ENCODE results near the gene SETD5.
"Not testable (repeated sequence)": the region's sequence is repeated elsewhere in the genome, so short reads cannot be mapped to it uniquely, and the experiment has no call there.

SETD5 gene

DNA sequence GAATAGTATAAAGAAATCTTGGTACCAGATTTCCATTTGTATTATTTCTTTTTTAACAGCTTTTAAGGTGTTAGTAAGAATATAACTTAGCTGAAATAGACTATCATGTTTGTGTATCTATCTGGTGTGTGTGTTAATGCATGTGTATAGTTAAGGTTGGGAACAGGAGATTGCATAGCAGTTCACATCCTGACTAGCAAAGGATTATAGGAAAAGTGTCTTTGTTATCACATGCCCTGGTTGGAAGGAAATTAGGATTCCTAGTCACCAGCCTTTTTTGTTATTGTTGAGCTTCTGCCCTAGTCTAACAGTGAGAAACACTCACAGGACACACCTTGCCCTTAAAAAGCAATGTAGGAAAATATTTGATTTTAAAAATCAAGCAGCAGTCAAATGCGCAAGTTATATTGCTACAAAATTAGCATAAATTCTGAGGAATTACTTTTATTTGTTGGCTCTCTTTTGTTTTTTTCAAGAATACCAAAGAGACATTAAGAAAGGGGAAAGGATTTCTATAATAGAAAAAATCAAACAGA is 58.2 kb downstream of the SETD5 start:
- no peak for DNase-seq (ENCODE audit: low read depth)

DNA sequence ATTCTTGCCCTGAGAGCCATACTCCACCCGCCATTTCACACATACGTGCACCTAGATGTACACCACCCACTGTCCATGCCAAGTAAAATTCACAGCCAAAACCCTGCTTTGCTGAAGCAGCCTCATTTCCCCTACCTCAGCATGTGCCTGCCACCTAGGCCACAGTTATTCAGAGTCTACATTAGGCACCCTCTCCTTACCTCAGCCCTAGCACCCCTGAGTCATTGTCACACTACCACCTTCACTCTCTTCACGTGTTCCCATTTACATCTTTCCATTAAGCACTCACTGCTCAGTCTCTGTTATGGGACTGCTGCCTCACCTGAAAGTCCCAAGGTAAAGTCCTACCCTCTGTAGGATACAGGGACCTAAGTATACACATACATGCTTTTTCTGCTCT is 70.0 kb downstream of the SETD5 start:
- no peak for DNase-seq (ENCODE audit: low read depth)

DNA sequence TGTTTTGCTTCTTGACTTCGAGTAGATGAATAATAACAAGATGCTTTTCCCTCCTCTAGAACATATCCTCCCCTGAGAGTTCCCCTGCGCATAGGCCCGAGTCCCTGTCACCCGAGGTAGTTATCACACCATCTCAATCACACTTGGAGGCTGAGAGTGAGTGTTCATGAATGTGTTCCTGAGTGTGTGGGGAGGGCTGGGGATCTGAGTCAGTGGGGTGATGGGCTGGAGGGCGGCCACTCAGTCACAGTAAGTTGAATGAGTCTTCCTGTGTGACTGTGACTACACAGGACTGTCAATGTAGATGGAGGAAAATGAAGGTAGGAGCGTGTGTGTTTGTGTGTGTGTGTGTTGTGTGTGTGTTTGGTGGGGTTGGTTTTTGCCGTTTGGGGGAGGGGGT is 71.0 kb downstream of the SETD5 start:
- DNase-seq (ENCODE audit: low read depth), result no peak

DNA sequence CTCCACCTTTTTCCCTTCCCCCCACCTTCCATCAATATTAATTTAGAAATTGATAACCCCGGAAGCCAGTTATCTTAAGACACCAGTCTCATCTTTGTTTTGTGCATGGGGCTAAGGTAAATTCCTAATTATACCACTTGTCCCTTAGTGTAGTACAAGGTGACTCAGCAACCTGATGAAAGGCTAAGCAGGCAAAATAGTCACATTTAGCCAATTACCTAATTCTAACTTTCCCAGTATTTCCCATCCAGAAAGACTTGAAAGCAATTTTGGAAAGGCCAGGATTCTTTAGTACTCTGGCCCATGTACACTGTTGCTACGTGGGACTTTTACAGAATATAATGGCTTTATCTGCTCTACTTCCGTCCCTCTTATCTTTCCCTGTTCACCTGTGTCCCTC is 72.6 kb downstream of the SETD5 start:
- DNase-seq (ENCODE audit: low read depth), result no peak

DNA sequence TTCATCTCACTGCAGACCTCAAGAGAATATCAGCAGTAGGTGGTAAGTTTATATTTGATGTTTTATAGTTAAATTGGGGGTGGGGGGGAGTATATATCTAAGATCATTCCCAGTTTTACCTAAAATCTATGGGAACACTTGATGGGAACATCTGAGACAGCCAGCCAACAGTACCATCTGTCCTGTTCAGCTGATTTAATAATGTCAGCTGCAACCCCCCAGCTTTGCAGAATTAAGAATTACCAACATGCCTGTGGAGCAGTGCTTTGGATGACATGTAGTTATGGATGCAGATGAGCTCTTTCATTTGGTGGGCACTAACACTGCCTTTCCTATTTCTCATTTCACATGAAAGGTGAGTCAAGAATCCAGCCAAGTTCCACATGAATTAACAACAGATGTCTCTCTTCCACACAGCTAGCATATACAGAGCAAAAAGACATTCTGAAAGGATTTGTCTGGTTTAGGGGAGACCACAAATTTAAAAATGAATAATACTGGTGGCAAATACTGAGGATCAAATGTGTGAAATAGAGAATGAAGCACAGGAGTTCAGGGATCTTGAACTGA is 76.2 kb downstream of the SETD5 start:
- no peak for DNase-seq (ENCODE audit: low read depth)

DNA sequence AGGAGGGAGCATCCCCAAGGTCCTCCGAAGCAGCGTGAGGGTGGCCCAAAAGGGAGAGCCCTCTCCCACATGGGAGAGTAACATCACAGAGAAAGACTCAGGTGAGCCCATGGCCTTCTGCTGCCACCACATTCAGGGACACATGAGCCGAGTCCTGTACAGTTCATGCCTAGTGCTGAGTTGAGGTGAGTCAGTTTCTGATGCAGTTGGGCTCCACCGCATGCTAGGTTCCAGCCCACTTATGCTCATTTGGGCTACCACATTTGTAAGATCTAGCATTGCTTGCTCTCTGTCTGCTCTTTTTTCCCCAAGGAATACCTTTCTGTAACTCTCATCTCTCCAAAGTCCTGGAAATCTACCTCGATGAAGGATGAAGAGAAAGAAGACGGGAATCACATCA is 77.1 kb downstream of the SETD5 start:
- no peak for DNase-seq (ENCODE audit: low read depth)

DNA sequence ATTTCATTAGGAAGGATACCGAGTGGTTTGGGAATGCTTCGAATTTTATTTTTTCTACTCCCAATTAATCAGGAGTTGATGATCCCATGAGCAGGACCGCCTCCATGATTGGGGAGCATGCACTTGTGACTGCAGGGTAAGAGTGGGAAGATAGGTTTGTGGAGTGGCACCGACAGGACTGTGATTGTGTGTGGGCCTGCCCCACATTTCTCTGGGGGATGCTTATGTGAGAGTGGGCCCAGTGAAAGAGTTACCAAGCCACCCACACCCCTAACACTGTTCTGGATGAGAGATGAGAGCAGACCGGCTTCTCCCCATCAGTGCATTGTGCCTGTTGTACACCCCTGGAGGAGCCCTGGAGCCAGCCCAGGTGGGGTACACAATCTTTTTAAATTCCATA is 79.5 kb downstream of the SETD5 start:
- DNase-seq (ENCODE audit: low read depth), result no peak

DNA sequence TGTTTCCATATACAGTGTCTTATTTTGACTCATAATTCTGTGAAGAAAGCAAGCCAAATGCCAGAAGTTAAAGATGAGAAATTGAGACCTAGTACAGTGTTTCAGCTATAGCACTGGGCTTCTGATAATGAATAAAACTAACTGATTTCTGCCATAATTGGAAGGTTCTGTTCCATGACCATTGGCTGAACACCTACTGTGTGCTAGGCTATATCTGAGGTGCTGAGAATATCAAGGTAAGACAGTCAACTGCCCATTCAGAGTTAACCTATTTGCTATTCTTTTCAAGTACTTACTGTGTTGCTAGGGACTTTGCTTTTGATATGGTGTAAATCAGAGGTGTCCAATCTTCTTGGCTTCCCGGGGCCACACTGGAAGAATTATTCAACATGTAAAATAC is 82.8 kb downstream of the SETD5 start:
- DNase-seq (ENCODE audit: low read depth), result no peak

DNA sequence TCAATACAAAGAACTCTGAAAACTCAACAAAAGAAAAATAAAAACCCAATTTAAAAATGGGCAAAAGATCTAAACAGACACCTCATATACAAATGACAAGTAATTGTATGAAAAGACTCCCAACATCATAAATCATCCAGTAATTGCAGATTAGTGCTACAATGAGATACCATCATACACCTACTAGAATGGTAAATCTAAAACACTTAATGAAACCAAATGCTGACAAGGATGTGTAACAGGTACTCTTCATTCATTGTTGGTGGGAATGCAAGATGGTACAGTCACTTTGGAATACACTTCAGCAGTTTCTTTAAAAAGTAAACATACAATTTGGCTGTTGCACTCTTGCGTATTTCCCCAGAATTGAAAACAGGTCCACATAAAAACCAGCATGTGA is 87.8 kb downstream of the SETD5 start:
- no peak for DNase-seq (ENCODE audit: low read depth)

DNA sequence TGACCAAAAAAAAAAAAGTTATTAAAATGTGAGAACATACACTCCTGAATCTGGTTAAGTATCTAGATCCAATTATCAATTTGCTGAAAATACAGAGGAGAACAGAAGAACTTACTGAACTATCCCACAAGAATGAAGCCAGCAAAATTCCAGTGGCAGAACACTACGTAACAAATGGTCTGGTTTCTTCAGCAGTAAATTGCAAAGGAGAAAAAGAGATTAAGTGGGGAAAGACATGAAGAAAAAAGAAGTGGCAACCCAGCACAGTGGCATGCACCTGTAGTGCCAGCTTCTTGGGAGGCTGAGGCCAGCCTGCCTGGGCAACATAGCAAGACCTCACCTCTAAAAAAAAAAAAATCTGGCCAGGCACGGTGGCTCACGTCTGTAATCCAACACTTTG is 94.1 kb downstream of the SETD5 start:
- no peak for DNase-seq (ENCODE audit: low read depth)

DNA sequence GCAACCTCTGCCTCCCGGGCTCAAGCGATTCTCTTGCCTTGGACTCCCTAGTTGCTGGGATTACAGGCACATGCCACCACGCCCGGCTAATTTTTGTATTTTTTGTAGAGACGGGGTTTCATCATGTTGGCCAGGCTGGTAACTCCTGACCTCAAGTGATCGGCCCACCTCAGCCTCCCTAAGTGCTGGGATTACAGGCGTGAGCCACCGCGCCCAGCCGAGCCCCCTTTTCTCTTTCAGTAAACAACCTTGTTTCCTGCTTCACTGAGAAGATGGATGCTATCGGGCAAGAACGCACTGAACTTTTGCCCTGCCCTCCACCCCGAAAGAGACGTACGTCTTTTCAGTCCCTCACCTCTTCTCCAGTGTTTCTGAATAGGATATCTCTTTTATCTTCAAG is 96.6 kb downstream of the SETD5 start:
- DNase-seq (ENCODE audit: low read depth), result not testable (repeated sequence)

DNA sequence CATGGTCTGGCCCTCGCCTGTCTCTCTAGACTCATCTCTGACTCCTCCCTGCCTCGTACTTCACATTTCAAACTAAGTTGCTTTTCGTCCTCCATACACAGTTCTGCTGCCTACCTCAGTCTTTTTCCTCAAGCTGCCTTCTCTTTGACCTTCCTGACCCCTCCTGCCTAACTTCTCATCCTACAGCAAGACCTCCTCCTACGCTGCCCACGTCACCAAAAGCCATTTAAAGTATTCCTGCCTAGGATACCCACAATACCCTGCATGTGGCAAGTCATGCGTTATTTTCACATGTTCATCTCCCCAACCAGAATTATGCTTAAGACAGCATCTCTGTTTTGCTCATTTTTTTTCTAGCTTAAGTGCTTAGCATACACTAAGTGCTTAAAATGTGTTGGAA is 99.5 kb downstream of the SETD5 start:
- DNase-seq (ENCODE audit: low read depth), result no peak

DNA sequence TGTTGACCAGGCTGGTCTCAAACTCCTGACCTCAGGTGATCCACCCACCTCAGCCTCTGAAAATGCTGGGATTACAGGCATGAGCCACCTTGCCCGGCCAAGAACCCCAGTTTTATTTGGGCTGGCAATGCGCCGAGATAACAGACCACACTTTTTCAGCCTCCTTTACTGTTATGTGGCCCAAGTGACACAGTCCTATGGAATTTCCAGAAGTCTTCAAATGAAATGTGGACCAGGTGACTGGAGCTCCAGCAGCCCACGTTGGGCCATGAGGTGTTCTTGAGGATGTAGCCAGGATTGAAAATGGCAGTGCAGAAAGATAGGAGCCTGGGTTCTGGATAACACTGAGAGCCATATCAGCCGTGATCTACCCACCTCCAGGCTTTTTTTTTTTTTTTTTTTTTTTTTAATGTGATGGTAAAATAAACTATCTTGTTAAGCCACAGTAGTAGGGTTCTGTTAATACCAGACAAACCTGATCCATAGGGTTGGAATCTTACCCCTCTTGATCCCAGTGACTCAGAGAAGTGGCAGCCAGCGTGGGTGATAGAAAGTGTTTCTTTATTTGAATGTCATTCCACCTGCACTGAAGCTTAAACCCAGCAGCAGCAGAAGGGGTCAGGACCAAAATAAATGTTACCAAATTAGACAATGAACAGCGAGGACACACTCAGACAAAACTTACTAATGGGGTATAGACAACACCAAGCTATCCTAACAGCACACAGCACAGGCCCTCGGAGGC is 100.6 kb downstream of the SETD5 start:
- no peak for DNase-seq (ENCODE audit: low read depth)

DNA sequence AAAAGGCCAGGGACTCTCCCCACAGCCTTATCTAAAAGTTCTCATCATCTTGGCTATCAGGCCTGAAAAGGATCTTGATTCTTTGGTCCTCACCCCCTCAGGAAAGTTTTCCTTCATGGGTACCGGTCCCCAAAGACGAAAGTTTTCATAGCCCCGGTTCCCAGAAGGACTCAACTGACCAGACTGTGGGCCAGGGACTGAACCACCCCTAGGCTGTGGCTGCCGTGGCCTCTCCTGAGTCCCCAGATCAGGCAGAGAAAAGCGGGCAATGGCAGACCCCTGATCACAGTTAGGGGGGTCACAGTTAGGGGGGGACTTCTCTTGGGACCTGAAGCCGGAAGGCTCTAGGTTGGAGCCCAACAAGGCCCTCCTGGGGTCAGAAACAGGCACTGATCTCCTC is 101.4 kb downstream of the SETD5 start:
- DNase-seq (ENCODE audit: low read depth), result no peak

DNA sequence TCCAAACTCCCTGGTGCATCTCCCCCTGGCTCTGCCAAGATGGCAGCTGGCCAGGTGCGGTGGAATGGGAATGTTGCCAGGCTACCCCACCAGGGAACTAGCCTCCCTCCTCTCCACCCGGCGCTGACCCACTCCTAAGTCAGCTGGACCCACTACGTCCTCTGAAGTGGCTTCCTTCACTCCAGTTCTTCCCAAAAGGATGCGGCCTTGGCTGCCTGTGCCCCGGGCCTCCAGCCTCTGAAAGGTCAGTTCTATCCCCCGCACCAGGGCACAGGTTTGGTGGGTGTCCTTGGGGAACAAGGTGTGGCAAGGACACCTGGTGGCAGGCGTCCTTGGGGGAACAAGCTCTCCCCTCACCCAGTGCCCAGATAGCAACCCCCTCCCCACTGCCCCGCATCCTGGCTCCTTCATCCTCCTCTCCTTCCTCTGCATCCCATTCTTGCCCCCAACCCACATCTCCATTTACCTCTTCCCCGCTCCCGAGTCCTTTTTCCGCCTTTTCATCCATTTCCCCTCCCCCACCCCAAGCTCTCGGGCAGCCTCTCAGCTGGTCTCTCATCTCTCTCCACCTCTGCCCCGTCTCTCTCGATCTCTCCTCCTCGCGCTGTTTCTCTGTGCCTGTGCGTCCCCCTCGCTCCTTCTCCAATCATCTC is 102.2 kb downstream of the SETD5 start:
- DNase-seq (ENCODE audit: low read depth), result no peak

DNA sequence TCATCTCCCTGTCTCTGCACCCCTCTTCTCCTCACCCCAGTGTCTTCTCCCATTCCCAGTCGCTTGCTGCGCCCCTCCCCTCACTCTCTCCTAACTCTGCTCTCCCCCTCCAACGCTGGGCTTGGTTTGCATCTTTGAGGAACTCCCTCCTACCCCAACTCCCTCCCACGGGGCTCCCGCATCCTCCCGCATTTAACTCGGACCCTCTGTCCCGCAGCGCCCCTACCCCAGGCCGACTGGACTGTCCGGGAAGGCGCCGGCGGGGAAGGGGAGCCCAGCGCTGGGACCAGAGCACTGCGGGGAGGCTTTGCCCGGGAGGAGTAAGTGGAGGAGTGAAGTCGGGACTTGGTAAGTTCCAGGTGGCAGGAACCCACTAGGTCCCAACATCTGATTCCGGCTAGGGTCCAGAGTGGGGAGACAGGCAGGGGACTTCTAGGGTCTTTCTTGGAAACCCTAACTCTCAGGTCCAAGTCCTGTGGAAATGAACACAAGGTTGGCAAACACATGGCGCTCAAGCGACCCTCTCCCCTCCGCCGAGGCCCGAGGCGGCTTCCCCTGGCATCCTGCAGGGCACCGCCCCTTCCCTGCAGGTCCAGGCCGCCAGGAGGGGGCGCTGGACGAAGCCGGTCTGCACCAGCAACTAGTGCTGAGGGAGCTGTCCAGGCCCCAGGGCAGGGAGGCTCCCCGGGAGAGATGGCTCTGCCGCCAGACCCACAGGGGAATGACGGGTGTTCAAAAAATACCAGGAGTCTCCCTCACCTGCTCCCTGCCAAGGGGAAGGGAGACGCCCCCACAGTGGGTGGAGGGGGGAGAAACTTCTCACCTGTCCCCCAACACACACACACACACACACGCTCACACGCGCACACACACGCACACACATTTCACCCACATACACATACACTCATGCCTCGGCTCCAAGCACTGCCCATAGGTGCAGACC is 103.0 kb downstream of the SETD5 start:
- DNase-seq (ENCODE audit: low read depth), result peak; percentile 26

DNA sequence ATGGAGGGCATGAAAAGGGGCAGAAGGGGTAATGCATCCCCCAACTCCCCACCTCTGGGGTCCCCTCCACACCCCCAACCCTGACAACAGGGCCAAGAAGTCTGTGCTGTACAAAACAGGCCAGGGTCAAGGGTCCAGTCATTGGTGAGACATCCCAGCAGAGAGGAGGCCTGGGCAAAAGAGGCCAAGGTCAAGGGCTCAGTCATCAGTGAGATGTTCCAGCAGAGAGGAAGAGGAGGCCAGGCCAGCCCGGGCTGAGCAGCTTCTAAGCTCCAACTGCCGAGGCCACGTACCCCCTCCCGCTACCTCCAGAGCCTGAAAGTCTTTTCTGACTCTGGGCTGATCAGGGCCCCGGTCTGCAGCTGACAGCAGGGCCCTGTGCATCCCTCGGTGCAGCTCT is 103.8 kb downstream of the SETD5 start:
- no peak for DNase-seq (ENCODE audit: low read depth)

DNA sequence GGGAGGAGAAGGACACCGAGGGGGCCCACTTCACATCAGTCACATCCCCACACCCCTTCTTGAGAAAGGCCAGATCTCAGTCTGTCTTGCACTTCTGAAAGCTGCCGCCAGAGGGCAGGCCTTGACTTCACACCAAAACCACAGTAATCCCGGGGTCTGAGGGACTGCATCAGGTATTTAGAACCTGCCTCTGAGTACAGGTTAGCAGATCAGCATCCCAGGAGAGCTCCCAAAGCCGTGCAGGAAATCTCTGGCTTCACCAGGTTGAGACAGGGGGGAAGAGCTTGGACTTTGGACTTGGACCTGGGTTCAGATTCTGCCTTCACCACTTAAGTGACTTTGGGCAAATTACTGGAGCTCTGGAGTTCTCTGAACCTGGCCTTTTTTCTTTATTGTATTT is 105.9 kb downstream of the SETD5 start:
- peak; percentile 42 for DNase-seq (ENCODE audit: low read depth)

DNA sequence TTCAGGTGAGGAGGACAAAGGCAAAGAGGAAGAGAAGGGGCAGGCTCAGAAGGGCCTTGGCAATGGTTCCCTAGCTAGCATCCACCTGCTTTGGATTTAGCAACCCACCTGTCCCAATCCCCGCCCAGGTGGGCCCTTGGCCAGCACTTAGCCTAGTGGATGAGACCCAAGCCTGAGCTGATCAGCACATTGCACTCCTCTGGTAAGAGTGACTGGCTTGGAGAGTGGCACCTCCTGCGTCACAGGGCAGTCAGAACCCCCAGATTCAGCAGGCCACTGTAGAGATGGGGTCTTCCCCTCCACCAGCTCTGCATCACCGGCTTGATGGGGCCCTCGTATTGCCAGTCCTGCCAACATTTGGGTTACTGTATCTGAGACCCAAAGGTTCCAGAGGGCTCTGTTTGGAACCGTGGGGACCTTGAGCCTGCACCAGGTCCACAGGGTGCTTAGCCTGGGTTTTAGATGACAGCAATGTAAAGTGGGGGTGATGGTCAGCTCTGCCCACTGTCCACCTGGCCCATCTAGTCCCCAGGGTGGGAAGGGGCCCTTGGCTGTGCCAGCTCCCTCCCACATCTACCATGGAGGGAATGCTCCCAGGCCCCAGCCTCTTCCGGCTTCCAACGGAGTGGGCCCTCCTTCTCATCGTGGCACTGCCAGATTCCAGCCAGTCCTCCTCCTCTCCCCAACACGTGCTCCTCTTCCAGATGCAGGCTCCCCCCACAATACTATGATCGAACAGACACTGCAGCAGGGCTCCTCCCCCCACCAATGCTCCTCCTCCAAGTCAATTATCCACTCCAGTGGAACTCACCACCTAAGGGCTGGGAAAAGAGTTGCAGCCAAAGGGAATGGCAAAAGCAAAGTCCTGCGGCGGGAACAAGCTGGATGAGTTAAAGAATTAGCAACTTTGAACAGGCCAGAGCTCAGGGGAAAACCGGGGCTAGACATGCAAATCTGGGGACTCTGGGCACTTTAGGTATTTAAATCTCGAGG is 110.5 kb downstream of the SETD5 start:
- DNase-seq (ENCODE audit: low read depth), result no peak

DNA sequence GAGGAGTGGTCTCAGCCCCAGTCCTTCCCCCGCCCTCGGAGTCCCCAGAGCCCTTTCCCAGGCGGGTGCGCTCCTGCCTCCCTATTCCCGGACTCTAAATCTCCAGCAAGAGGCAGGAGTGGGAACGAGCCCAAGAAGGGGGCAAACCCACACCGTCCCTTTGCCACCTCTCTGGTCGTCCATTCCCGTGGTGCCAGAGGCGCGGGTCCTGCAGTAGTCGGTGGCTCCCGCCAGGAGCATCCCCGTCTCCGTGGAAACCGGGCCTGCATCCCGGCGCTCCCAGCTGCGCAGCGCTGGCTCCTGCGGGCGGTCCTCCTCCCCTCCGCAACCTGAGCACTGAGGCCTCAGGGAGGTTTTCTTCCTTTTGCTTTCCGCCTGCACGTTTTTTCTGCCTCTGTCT is 111.4 kb downstream of the SETD5 start:
- DNase-seq (ENCODE audit: low read depth), result no peak

DNA sequence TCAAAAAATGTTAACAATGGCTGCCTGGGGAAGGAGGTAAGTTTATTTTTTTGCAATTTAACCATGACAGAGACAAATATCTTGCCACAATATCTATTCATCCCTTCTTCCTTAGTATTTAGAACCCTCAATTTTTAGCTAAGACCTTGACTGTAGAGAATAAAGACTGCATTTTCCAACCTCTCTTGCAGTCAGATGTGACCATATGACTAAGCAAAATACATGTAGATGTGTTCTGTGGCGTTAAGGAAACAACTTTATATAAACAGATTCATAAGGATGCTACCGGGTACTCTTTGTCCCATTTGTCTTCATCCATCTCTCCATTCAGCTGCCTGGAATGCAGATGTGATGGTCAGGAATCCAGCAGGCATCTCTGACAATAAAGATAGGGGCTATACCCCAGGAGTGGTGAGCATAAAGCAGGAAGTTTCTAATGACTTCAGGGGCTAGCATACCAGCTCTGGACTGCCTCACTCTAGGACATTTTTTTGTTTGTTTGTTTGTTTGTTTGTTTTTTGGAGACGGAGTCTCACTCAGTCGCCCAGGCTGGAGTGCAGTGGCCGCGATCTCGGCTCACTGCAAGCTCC is 115.1 kb downstream of the SETD5 start:
- no peak for DNase-seq (ENCODE audit: low read depth)
